ENCODE results near the gene REST. TPM values are rescaled to one million over a fixed set of nuclear protein-coding genes. Genes with fewer than 3 reads are reported as not detected.

The REST gene
- polyA plus RNA-seq, 1 of the 3 experiments (the other 2 are of a cell fraction): 6.0 TPM

GRCh38 chr4:56874923-56875322 is 32.8 kb upstream of the REST start:
- Histone ChIP-seq H3K9me3 (no peaks in the 10 kb centered on the region), H3K36me3 (replicated peaks in 1 of 2; ENCODE audit: control insufficient read depth in 1 of 2, insufficient read depth in 2 of 2, low read length in 1 of 2) (no peaks in the 10 kb centered on the region), H2AFZ (ENCODE audit: low read depth) (no peak overlapping the region), H3K27me3 (ENCODE audit: insufficient read depth) (no peaks in the 10 kb centered on the region), H3K27ac (ENCODE audit: low read depth in 2 of 2, low read length in 1 of 2) (no peak overlapping the region), H3K9me2 (no peaks in the 10 kb centered on the region), H3K79me2 (ENCODE audit: insufficient read depth) (no peaks in the 10 kb centered on the region), H4K20me1 (ENCODE audit: insufficient read depth) (no peaks in the 10 kb centered on the region), H3K4me3 (ENCODE audit: low read depth in 2 of 2, low read length in 1 of 2) (no peak overlapping the region), H3K4me1 (ENCODE audit: control insufficient read depth in 1 of 2, insufficient read depth in 2 of 2, low read depth in 1 of 2, low read length in 1 of 2) (peaks cover 0 to 7% of the 10 kb centered on the region in 2 experiments; a peak in 1 of 4 replicates), H3K9ac (no peak overlapping the region), H3F3A (replicated peaks; ENCODE audit: insufficient read depth) (no peaks in the 10 kb centered on the region), H3K4me2 (no peak overlapping the region)
- no peak for DNase-seq
- ChIA-PET POLR2A (no interaction called here), CTCF (no interaction called here)
- WGBS (ENCODE audit: low lambda C conversion rate): 72% methylated on average over 6 of the region's 6 CpGs
- TF ChIP-seq RXRA (IDR thresholded peaks at IDR 0.05; ENCODE audit: borderline replicate concordance, low read depth) (no peak), SIN3A (IDR thresholded peaks at IDR 0.05; ENCODE audit: borderline replicate concordance, low read depth, low read length) (no peak), NFIC (IDR thresholded peaks at IDR 0.05; ENCODE audit: borderline replicate concordance) (no peak), USF1 (IDR thresholded peaks at IDR 0.05; ENCODE audit: borderline replicate concordance, low read depth) (no peak), CHD2 (IDR thresholded peaks at IDR 0.05; ENCODE audit: low read length, partially characterized antibody) (no peak), EP300 (IDR thresholded peaks at IDR 0.05; ENCODE audit: borderline replicate concordance in 1 of 2, low read depth in 1 of 2, low read length in 1 of 2) (no peak), YY1 (IDR thresholded peaks at IDR 0.05; ENCODE audit: low read depth) (no peak), ELF1 (IDR thresholded peaks at IDR 0.05) (no peak), GABPA (IDR thresholded peaks at IDR 0.05; ENCODE audit: low read depth) (no peak), JUND (IDR thresholded peaks at IDR 0.05) (no peak), MEF2A (IDR thresholded peaks at IDR 0.05; ENCODE audit: borderline replicate concordance, low read depth) (no peak), NRF1 (IDR thresholded peaks at IDR 0.05; ENCODE audit: low read depth, low read length) (no peak), SMC3 (IDR thresholded peaks at IDR 0.05; ENCODE audit: low read depth, low read length) (no peak), RCOR1 (IDR thresholded peaks at IDR 0.05; ENCODE audit: low read length) (no peak)

- ChIA-PET POLR2A (no interaction called here), CTCF (no interaction called here)
- no peaks in the 10 kb centered on the region for H3K79me2 ChIP-seq (ENCODE audit: insufficient read depth)
- no peaks in the 10 kb centered on the region for H3K9me3 ChIP-seq
- H3K27ac ChIP-seq (ENCODE audit: low read depth in 2 of 2, low read length in 1 of 2): no peak overlapping the region
- WGBS (ENCODE audit: low lambda C conversion rate): 67% methylated on average over 4 of the region's 4 CpGs
- H3K27me3 ChIP-seq (ENCODE audit: insufficient read depth): no peaks in the 10 kb centered on the region
- no peak for TF ChIP-seq USF2 (IDR thresholded peaks at IDR 0.05; ENCODE audit: borderline replicate concordance, low read depth, low read length)
- no peak for TF ChIP-seq NRF1 (IDR thresholded peaks at IDR 0.05; ENCODE audit: low read depth, low read length)
- no peak for TF ChIP-seq TCF12 (IDR thresholded peaks at IDR 0.05)
- no peak for TF ChIP-seq YY1 (IDR thresholded peaks at IDR 0.05; ENCODE audit: low read depth)
- TF ChIP-seq PBX3 (IDR thresholded peaks at IDR 0.05): no peak
- no peak for TF ChIP-seq EZH2phosphoT487 (IDR thresholded peaks at IDR 0.05; ENCODE audit: borderline replicate concordance, low read depth)
- TF ChIP-seq CHD2 (IDR thresholded peaks at IDR 0.05; ENCODE audit: low read length, partially characterized antibody): no peak
- no peak for TF ChIP-seq USF1 (IDR thresholded peaks at IDR 0.05; ENCODE audit: borderline replicate concordance, low read depth)
- TF ChIP-seq MXI1 (IDR thresholded peaks at IDR 0.05; ENCODE audit: low read depth, low read length): no peak
- TF ChIP-seq MAX (IDR thresholded peaks at IDR 0.05; ENCODE audit: low read depth): no peak
- TF ChIP-seq RAD21 (IDR thresholded peaks at IDR 0.05; ENCODE audit: low read length): no peak
- no peak for TF ChIP-seq POLR2AphosphoS5 (IDR thresholded peaks at IDR 0.05; ENCODE audit: low read depth, low read length)
- TF ChIP-seq TEAD4 (IDR thresholded peaks at IDR 0.05; ENCODE audit: borderline replicate concordance, insufficient read depth): no peak
- no peak for TF ChIP-seq GATA2 (CRISPR knock-in tag; IDR thresholded peaks at IDR 0.05)
- no peak for TF ChIP-seq IRF3 (IDR thresholded peaks at IDR 0.05; ENCODE audit: low read depth, low read length)
- no peak for TF ChIP-seq FOXJ3 (CRISPR knock-in tag; IDR thresholded peaks at IDR 0.05)
- no peak for TF ChIP-seq EP300 (IDR thresholded peaks at IDR 0.05; ENCODE audit: borderline replicate concordance in 1 of 2, low read depth in 1 of 2, low read length in 1 of 2)
- no peak for TF ChIP-seq RCOR1 (IDR thresholded peaks at IDR 0.05; ENCODE audit: low read length)
- H3F3A ChIP-seq (replicated peaks; ENCODE audit: insufficient read depth): no peaks in the 10 kb centered on the region
- H3K4me1 ChIP-seq (ENCODE audit: control insufficient read depth in 1 of 2, insufficient read depth in 2 of 2, low read depth in 1 of 2, low read length in 1 of 2): peaks cover 0 to 5% of the 10 kb centered on the region in 2 experiments; a peak in 1 of 4 replicates
- H2AFZ ChIP-seq (ENCODE audit: low read depth): no peak overlapping the region
- H3K9me2 ChIP-seq: no peaks in the 10 kb centered on the region
- H3K4me3 ChIP-seq (ENCODE audit: low read depth in 2 of 2, low read length in 1 of 2): no peak overlapping the region
- H4K20me1 ChIP-seq (ENCODE audit: insufficient read depth): no peaks in the 10 kb centered on the region
- DNase-seq: no peak
- no peak overlapping the region for H3K9ac ChIP-seq
- no peaks in the 10 kb centered on the region for H3K36me3 ChIP-seq (replicated peaks in 1 of 2; ENCODE audit: control insufficient read depth in 1 of 2, insufficient read depth in 2 of 2, low read length in 1 of 2)
- no peak overlapping the region for H3K4me2 ChIP-seq
These were observed 31.4 kb upstream of the REST start for GRCh38 chr4:56876264-56876663.
